Measurements from ENCODE around the gene SNRK.

SNRK gene

DNA sequence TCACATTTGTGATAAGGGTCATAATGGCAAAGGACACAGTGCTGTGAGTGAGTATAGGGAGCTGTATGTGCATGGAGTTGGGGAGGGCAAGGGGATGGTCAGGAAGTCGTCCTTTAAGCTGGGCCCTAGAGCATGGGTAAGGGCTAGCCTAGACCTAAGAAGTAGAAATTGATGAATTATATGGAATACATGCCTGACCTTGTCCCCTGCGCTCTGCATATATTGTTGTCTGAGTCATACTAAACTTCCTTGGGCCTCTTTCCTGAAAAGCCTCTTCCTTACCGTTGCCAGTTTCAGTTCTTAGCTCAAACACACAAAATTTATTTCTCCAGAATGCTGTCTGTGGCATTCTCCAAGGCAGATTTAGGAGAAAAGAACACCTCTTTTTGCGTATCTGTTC, 4.6 kb downstream of the SNRK start:
- Histone ChIP-seq H3K27me3 (ENCODE audit: insufficient read depth, insufficient read length) (no peaks in the 10 kb centered on the region), H3K4me1 (ENCODE audit: insufficient read depth, insufficient read length) (peaks cover 3% of the 10 kb centered on the region), H3K9ac (ENCODE audit: insufficient read length, low read depth) (no peak overlapping the region), H3K4me3 (ENCODE audit: insufficient read length, low read depth) (no peak overlapping the region), H3K36me3 (ENCODE audit: insufficient read depth, insufficient read length, low read length) (peaks cover 30% of the 10 kb centered on the region), H3K9me3 (ENCODE audit: insufficient read depth, low read length) (no peaks in the 10 kb centered on the region)
- TF ChIP-seq ZNF274 (IDR thresholded peaks at IDR 0.05; ENCODE audit: low read depth, low read length) (no peak), SUZ12 (IDR thresholded peaks at IDR 0.05; ENCODE audit: extremely low read depth, insufficient read depth, insufficient read length) (no peak), YY1 (IDR thresholded peaks at IDR 0.05; ENCODE audit: insufficient read depth, insufficient read length) (no peak)
- no peak for DNase-seq (ENCODE audit: low read depth, low spot score)

DNA sequence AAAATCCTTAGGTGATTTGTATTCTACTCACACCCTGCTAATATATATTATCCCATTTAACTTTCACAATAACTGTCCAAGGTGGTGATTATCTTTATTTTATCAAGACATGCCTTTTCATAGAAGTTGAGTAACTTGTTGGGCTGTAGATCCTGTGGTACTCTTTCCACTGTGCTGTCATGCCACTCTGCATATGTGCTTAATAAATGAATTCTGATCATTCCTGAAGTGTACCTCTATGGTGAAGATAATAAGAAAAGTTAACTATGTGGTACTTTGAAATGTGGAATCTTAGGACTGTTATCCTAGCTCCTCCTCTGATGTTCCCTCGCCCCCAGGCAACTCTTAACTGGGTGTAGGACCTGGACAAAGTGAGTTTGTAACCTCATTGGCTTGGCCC, 5.2 kb downstream of the SNRK start:
- Histone ChIP-seq H3K4me3 (ENCODE audit: insufficient read length, low read depth) (no peak overlapping the region), H3K4me1 (ENCODE audit: insufficient read depth, insufficient read length) (peaks cover 3% of the 10 kb centered on the region), H3K27me3 (ENCODE audit: insufficient read depth, insufficient read length) (no peaks in the 10 kb centered on the region), H3K9me3 (ENCODE audit: insufficient read depth, low read length) (no peaks in the 10 kb centered on the region), H3K9ac (ENCODE audit: insufficient read length, low read depth) (no peak overlapping the region), H3K36me3 (ENCODE audit: insufficient read depth, insufficient read length, low read length) (peaks cover 30% of the 10 kb centered on the region)
- TF ChIP-seq YY1 (IDR thresholded peaks at IDR 0.05; ENCODE audit: insufficient read depth, insufficient read length) (no peak), ZNF274 (IDR thresholded peaks at IDR 0.05; ENCODE audit: low read depth, low read length) (no peak), SUZ12 (IDR thresholded peaks at IDR 0.05; ENCODE audit: extremely low read depth, insufficient read depth, insufficient read length) (no peak)
- no peak for DNase-seq (ENCODE audit: low read depth, low spot score)

DNA sequence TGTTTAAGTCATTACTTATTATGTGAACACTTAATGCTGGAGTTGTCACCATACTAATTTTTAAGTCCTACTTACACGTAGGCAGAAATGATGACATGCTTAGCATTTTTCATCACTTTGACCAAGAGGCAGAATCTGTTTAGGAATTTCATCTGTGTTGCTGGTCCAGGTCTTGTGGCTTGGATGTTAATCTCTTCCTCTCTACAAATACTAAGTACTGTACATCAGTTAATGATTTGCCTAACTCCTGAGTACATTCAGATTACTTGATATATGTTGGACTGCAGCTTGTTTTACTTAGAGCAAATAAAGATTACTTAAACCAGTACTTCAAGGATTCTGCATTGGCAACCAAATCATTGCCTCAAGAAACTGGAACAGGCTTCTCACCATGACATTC, 8.6 kb downstream of the SNRK start:
- Histone ChIP-seq H3K4me1 (ENCODE audit: insufficient read depth, insufficient read length) (peaks cover 3% of the 10 kb centered on the region), H3K9me3 (ENCODE audit: insufficient read depth, low read length) (no peaks in the 10 kb centered on the region), H3K36me3 (ENCODE audit: insufficient read depth, insufficient read length, low read length) (peaks cover 24% of the 10 kb centered on the region), H3K4me3 (ENCODE audit: insufficient read length, low read depth) (no peak overlapping the region), H3K27me3 (ENCODE audit: insufficient read depth, insufficient read length) (no peaks in the 10 kb centered on the region), H3K9ac (ENCODE audit: insufficient read length, low read depth) (no peak overlapping the region)
- no peak for TF ChIP-seq ZNF274 (IDR thresholded peaks at IDR 0.05; ENCODE audit: low read depth, low read length)
- TF ChIP-seq SUZ12 (IDR thresholded peaks at IDR 0.05; ENCODE audit: extremely low read depth, insufficient read depth, insufficient read length): no peak
- no peak for TF ChIP-seq YY1 (IDR thresholded peaks at IDR 0.05; ENCODE audit: insufficient read depth, insufficient read length)
- no peak for DNase-seq (ENCODE audit: low read depth, low spot score)

DNA sequence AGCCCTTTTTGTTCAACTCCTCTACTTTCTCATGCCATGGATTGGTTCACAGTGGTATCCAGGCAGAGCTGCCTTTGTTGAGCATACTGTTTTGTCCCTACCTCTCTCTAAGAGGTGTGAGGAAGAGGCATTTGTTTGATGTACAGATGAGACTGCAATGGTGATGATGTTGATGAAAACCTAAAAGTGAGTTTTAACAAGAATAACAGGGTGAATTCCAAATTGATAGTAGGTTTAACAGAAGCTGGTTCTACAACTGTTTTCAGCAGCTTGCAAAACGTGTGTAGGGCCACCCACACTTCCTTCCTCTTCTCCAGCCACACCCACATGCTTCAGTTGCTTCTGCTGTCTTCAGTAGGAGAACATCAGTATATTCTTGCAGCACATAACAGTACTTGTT, 10.2 kb downstream of the SNRK start:
- no peak overlapping the region for H3K9ac ChIP-seq (ENCODE audit: insufficient read length, low read depth)
- no peak for DNase-seq (ENCODE audit: low read depth, low spot score)
- no peaks in the 10 kb centered on the region for H3K9me3 ChIP-seq (ENCODE audit: insufficient read depth, low read length)
- peaks cover 2% of the 10 kb centered on the region for H3K4me1 ChIP-seq (ENCODE audit: insufficient read depth, insufficient read length)
- H3K36me3 ChIP-seq (ENCODE audit: insufficient read depth, insufficient read length, low read length): peaks cover 19% of the 10 kb centered on the region
- H3K27me3 ChIP-seq (ENCODE audit: insufficient read depth, insufficient read length): no peaks in the 10 kb centered on the region
- no peak overlapping the region for H3K4me3 ChIP-seq (ENCODE audit: insufficient read length, low read depth)
- TF ChIP-seq YY1 (IDR thresholded peaks at IDR 0.05; ENCODE audit: insufficient read depth, insufficient read length) (no peak), ZNF274 (IDR thresholded peaks at IDR 0.05; ENCODE audit: low read depth, low read length) (no peak), SUZ12 (IDR thresholded peaks at IDR 0.05; ENCODE audit: extremely low read depth, insufficient read depth, insufficient read length) (no peak)

DNA sequence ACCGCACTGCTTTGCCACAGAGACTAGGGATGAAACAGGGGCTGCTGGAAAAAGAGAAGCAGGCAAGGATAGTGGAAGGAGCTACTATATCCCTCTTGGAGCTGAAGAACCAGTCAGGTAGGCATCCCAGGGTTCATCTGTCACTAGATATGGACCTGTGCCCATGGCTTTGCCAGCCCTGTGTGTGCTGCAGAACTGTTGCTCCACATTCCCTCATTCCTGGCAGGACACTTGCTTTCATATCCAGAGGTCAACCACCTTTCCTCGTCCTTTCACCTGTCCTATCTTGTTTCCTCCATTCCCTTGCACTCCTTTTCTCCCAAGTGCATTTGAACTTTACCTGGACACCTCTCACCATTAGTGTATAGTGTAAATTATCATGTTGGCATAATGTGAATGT, 12.0 kb downstream of the SNRK start:
- Histone ChIP-seq H3K27me3 (ENCODE audit: insufficient read depth, insufficient read length) (no peaks in the 10 kb centered on the region), H3K4me1 (ENCODE audit: insufficient read depth, insufficient read length) (no peaks in the 10 kb centered on the region), H3K9ac (ENCODE audit: insufficient read length, low read depth) (no peak overlapping the region), H3K4me3 (ENCODE audit: insufficient read length, low read depth) (no peak overlapping the region), H3K36me3 (ENCODE audit: insufficient read depth, insufficient read length, low read length) (peaks cover 14% of the 10 kb centered on the region), H3K9me3 (ENCODE audit: insufficient read depth, low read length) (no peaks in the 10 kb centered on the region)
- DNase-seq (ENCODE audit: low read depth, low spot score): no peak
- TF ChIP-seq ZNF274 (IDR thresholded peaks at IDR 0.05; ENCODE audit: low read depth, low read length) (no peak), YY1 (IDR thresholded peaks at IDR 0.05; ENCODE audit: insufficient read depth, insufficient read length) (no peak), SUZ12 (IDR thresholded peaks at IDR 0.05; ENCODE audit: extremely low read depth, insufficient read depth, insufficient read length) (no peak)

DNA sequence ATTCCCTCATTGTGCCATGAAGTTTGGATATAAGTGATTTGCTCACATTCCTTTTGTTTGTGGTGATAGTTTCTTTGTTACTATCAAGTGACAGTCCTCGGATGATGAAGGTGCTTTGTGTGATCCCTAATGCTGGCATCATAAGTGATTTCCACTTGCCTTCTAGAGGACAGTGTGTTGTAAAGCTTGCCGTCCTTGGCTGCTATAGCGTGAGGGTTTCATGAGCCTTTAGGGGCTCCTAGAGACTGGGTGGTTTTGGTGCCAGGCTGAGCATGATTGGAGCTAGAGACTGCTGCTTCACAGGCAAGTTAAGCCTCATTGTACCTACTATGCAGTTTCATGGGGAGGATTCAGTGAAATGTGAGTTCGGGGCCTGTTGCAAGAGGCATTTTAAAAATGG, 12.4 kb downstream of the SNRK start:
- Histone ChIP-seq H3K9me3 (ENCODE audit: insufficient read depth, low read length) (no peaks in the 10 kb centered on the region), H3K27me3 (ENCODE audit: insufficient read depth, insufficient read length) (no peaks in the 10 kb centered on the region), H3K4me1 (ENCODE audit: insufficient read depth, insufficient read length) (no peaks in the 10 kb centered on the region), H3K4me3 (ENCODE audit: insufficient read length, low read depth) (no peak overlapping the region), H3K36me3 (ENCODE audit: insufficient read depth, insufficient read length, low read length) (peaks cover 18% of the 10 kb centered on the region), H3K9ac (ENCODE audit: insufficient read length, low read depth) (no peak overlapping the region)
- no peak for DNase-seq (ENCODE audit: low read depth, low spot score)
- TF ChIP-seq YY1 (IDR thresholded peaks at IDR 0.05; ENCODE audit: insufficient read depth, insufficient read length) (no peak), ZNF274 (IDR thresholded peaks at IDR 0.05; ENCODE audit: low read depth, low read length) (no peak), SUZ12 (IDR thresholded peaks at IDR 0.05; ENCODE audit: extremely low read depth, insufficient read depth, insufficient read length) (no peak)

DNA sequence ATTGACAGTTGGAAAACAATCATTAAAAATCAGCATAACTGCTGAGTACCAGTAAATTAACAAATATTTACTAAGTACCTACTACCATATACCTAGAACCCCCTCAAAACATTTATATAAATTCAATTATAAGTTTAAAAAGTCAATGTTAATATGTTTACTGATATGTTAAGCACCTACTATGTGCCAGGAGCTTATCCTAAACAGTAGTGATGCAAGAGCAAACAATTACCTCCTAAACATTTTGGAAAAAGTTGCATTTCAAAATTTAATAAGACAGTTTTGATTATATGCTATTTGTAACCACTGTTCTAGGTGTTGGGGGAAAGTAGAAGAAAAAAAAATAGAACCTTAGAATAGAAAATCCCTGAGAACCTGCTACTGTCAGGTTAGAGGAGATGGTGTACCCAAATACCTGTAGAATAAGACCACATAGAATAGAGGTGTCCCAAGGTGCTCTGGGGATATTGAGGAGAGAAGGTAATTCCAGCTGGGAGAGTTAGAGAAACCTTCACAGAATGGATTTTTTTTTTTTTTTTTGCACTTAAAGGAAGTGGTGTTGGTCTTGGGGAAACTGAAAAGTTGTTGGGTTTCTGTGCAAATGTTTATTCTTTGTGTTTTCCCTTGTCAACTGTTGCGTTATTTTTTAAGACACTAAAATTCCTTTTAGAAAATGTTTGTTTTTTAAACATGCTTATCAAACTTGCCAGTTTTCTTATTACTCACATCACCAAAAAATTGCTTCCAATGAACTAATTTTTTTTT, 16.0 kb downstream of the SNRK start:
- no peaks in the 10 kb centered on the region for H3K9me3 ChIP-seq (ENCODE audit: insufficient read depth, low read length)
- no peak overlapping the region for H3K4me3 ChIP-seq (ENCODE audit: insufficient read length, low read depth)
- no peaks in the 10 kb centered on the region for H3K27me3 ChIP-seq (ENCODE audit: insufficient read depth, insufficient read length)
- no peak for TF ChIP-seq YY1 (IDR thresholded peaks at IDR 0.05; ENCODE audit: insufficient read depth, insufficient read length)
- no peak for TF ChIP-seq ZNF274 (IDR thresholded peaks at IDR 0.05; ENCODE audit: low read depth, low read length)
- TF ChIP-seq SUZ12 (IDR thresholded peaks at IDR 0.05; ENCODE audit: extremely low read depth, insufficient read depth, insufficient read length): no peak
- H3K4me1 ChIP-seq (ENCODE audit: insufficient read depth, insufficient read length): no peaks in the 10 kb centered on the region
- no peak for DNase-seq (ENCODE audit: low read depth, low spot score)
- no peak overlapping the region for H3K9ac ChIP-seq (ENCODE audit: insufficient read length, low read depth)
- H3K36me3 ChIP-seq (ENCODE audit: insufficient read depth, insufficient read length, low read length): peaks cover 29% of the 10 kb centered on the region

All from NT2/D1 (cell line).